H1 (cell line): Measurements from ENCODE around the gene GCM1. TPM values are rescaled to one million over a fixed set of nuclear protein-coding genes. Genes with fewer than 3 reads are reported as not detected.

Experiments
- CTCF ChIA-PET: fragments of 300-600 bp; sonication (Branson Sonifier 250); formaldehyde crosslinking; loops from one replicate; lab custom pipeline; 2021; ENCODE audit not compliant: partially characterized antibody; lab: Charles Lee
- POLR2A ChIA-PET: fragments of 300-600 bp; sonication (Branson Sonifier 250); formaldehyde crosslinking; loops from one replicate; lab custom pipeline; 2021; ENCODE audit warnings: inconsistent platforms; ENCODE audit not compliant: partially characterized antibody; lab: Charles Lee
- DNase-seq, 2 experiments: peaks; one replicate each; pipeline versions ENCODE4 v3.0.0 to v3.0.0-alpha.2; 2010 to 2022; ENCODE audit warnings: low spot score in 2 of 2, low read depth in 1 of 2, mixed read lengths in 1 of 2
- FAIRE-seq: peaks from 2 replicates; lab custom pipeline; 2011; peaks lifted over from hg19 to GRCh38; lab: Jason Lieb, UNC
- H2AFZ ChIP-seq: 2 replicates; pipeline ENCODE4 v1.8.1; 2012; ENCODE audit warnings: low read length, inconsistent platforms
- H2AK5ac ChIP-seq: 2 replicates; pipeline ENCODE4 v1.6.1; 2013; ENCODE audit warnings: low read depth, low read length
- H2BK120ac ChIP-seq: replicated peaks from 2 replicates; pipeline ENCODE3; 2013; ENCODE audit warnings: low read depth, low read length, inconsistent platforms
- H2BK12ac ChIP-seq: 2 replicates; pipeline ENCODE4 v1.6.1; 2013; ENCODE audit warnings: low read depth, low read length
- H2BK15ac ChIP-seq: 2 replicates; pipeline ENCODE4 v1.6.1; 2013; ENCODE audit warnings: low read length
- H2BK20ac ChIP-seq: 2 replicates; pipeline ENCODE4 v1.6.1; 2013; ENCODE audit warnings: low read length
- H2BK5ac ChIP-seq: 2 replicates; pipeline ENCODE4 v1.6.1; 2013; ENCODE audit warnings: low read depth, low read length
- H3K14ac ChIP-seq: 2 replicates; pipeline ENCODE4 v1.6.1; 2013; ENCODE audit warnings: inconsistent platforms; ENCODE audit not compliant: insufficient read length
- H3K18ac ChIP-seq: 2 replicates; pipeline ENCODE4 v1.6.1; 2013; ENCODE audit warnings: low read length; ENCODE audit errors: extremely low read depth
- H3K23ac ChIP-seq: 2 replicates; pipeline ENCODE4 v1.6.1; 2013; ENCODE audit warnings: inconsistent platforms; ENCODE audit not compliant: insufficient read length
- H3K23me2 ChIP-seq: 2 replicates; pipeline ENCODE4 v1.6.1; 2013; ENCODE audit warnings: low read depth, low read length
- H3K27ac ChIP-seq: 2 replicates; pipeline ENCODE4 v1.6.1; 2011; ENCODE audit warnings: low read depth, low read length, inconsistent platforms
- H3K27me3 ChIP-seq, 4 experiments: replicated peaks in 1 of 4; 1 replicate in 1 of 4; 2 replicates in 3 of 4; pipeline versions ENCODE4 v1.6.1 to v1.8.1; 2011 to 2013; ENCODE audit warnings: low read length in 3 of 4, mild to moderate bottlenecking in 3 of 4, inconsistent platforms in 2 of 4, mixed read lengths in 2 of 4, moderate library complexity in 1 of 4; ENCODE audit not compliant: control insufficient read depth in 3 of 4, insufficient read depth in 3 of 4; ENCODE audit errors: extremely low read depth in 1 of 4
- H3K36me3 ChIP-seq, 4 experiments: 2 replicates each; pipeline versions ENCODE4 v1.6.1 to v1.8.1; 2011 to 2013; ENCODE audit warnings: mild to moderate bottlenecking in 4 of 4, low read length in 3 of 4, moderate library complexity in 2 of 4, control low read depth in 1 of 4, inconsistent platforms in 1 of 4; ENCODE audit not compliant: insufficient read depth in 4 of 4, control insufficient read depth in 2 of 4
- H3K4ac ChIP-seq: replicated peaks from 2 replicates; pipeline ENCODE3; 2013; ENCODE audit warnings: low read length, low read depth, mixed read lengths, inconsistent platforms; ENCODE audit not compliant: insufficient read length
- H3K4me1 ChIP-seq, 4 experiments: replicated peaks in 1 of 4; 1 replicate in 1 of 4; 2 replicates in 3 of 4; pipeline versions ENCODE4 v1.6.1 to v1.8.1; 2011 to 2013; ENCODE audit warnings: low read length in 3 of 4, inconsistent platforms in 2 of 4, mixed read lengths in 1 of 4; ENCODE audit not compliant: insufficient read depth in 4 of 4, control insufficient read depth in 3 of 4
- H3K4me2 ChIP-seq, 2 experiments: 2 replicates each; pipeline versions ENCODE4 v1.6.1 to v1.8.1; 2011 to 2013; ENCODE audit warnings: low read depth in 2 of 2, low read length in 2 of 2, control low read depth in 1 of 2, inconsistent platforms in 1 of 2, mild to moderate bottlenecking in 1 of 2; ENCODE audit not compliant: insufficient read depth in 1 of 2
- H3K4me3 ChIP-seq, 4 experiments: fragments of 200-600, 300-600 bp in 1 of 4; sonication (generic), shearing (Covaris generic), sonication (Bioruptor Twin) in 1 of 4; 2 replicates each; pipeline versions ENCODE4 v1.5.1 to v1.8.1; 2011 to 2016; ENCODE audit warnings: low read length in 4 of 4, low read depth in 3 of 4, control low read depth in 2 of 4, inconsistent platforms in 2 of 4, mild to moderate bottlenecking in 2 of 4, mixed read lengths in 1 of 4, moderate library complexity in 1 of 4; ENCODE audit not compliant: insufficient read depth in 2 of 4; ENCODE audit errors: extremely low read depth in 1 of 4
- H3K56ac ChIP-seq: replicated peaks from 2 replicates; pipeline ENCODE3; 2013; ENCODE audit warnings: low read depth, mild to moderate bottlenecking, mixed read lengths, low read length, inconsistent platforms; ENCODE audit not compliant: insufficient read length
- H3K79me1 ChIP-seq: 2 replicates; pipeline ENCODE4 v1.6.1; 2013; ENCODE audit warnings: low read depth, low read length, control low read depth
- H3K79me2 ChIP-seq, 2 experiments: 2 replicates each; pipeline versions ENCODE4 v1.6.1 to v1.8.1; 2012 to 2013; ENCODE audit warnings: low read length in 2 of 2, mild to moderate bottlenecking in 2 of 2, inconsistent platforms in 1 of 2; ENCODE audit not compliant: insufficient read depth in 2 of 2, control insufficient read depth in 1 of 2
- H3K9ac ChIP-seq, 4 experiments: replicated peaks in 1 of 4; 1 replicate in 1 of 4; 2 replicates in 3 of 4; pipeline versions ENCODE4 v1.6.1 to v1.8.1; 2011 to 2013; ENCODE audit warnings: low read depth in 3 of 4, low read length in 3 of 4, control low read depth in 2 of 4, mild to moderate bottlenecking in 2 of 4, moderate library complexity in 2 of 4, inconsistent platforms in 1 of 4; ENCODE audit errors: extremely low read depth in 1 of 4
- H3K9me3 ChIP-seq, 2 experiments: 2 replicates each; pipeline versions ENCODE4 v1.6.1 to v1.8.1; 2012 to 2013; ENCODE audit warnings: mild to moderate bottlenecking in 2 of 2, moderate library complexity in 2 of 2, control low read depth in 1 of 2, inconsistent platforms in 1 of 2, low read depth in 1 of 2, low read length in 1 of 2, mixed read lengths in 1 of 2; ENCODE audit not compliant: insufficient read depth in 2 of 2
- H4K20me1 ChIP-seq, 2 experiments: replicated peaks in 1 of 2; 2 replicates each; pipeline versions ENCODE3 to v1.8.1; 2011 to 2013; ENCODE audit warnings: inconsistent platforms in 2 of 2, low read length in 2 of 2, mild to moderate bottlenecking in 1 of 2; ENCODE audit not compliant: insufficient read depth in 2 of 2, control insufficient read depth in 1 of 2
- H4K5ac ChIP-seq: 2 replicates; pipeline ENCODE4 v1.6.1; 2013; ENCODE audit warnings: low read length, low read depth, mixed read lengths, inconsistent platforms; ENCODE audit not compliant: insufficient read length
- H4K8ac ChIP-seq: 2 replicates; pipeline ENCODE4 v1.8.0; 2013; ENCODE audit warnings: mild to moderate bottlenecking, moderate library complexity, low read length, inconsistent platforms; ENCODE audit not compliant: insufficient read depth; ENCODE audit errors: extremely low read depth
- H4K91ac ChIP-seq: replicated peaks from 2 replicates; pipeline ENCODE3; 2013; ENCODE audit warnings: low read length, mixed read lengths, inconsistent platforms; ENCODE audit not compliant: insufficient read length
- BRCA1 ChIP-seq: IDR thresholded peaks from 2 replicates; pipeline ENCODE4 v1.6.1; 2012; ENCODE audit warnings: low read depth, low read length, improper control_type of control experiment
- CHD2 ChIP-seq: IDR thresholded peaks from 2 replicates; pipeline ENCODE4 v1.6.1; 2012; ENCODE audit warnings: low read length, improper control_type of control experiment
- CTCF ChIP-seq, 3 experiments: IDR thresholded peaks; 1 replicate in 2 of 3; 2 replicates in 1 of 3; pipeline versions ENCODE4 v1.5.1 to v1.6.1; 2011; ENCODE audit warnings: low read length in 3 of 3, mild to moderate bottlenecking in 3 of 3, inconsistent platforms in 2 of 3, low read depth in 1 of 3, moderate library complexity in 1 of 3; ENCODE audit not compliant: insufficient read depth in 1 of 3; ENCODE audit errors: control extremely low read depth in 1 of 3
- KDM4A ChIP-seq: IDR thresholded peaks from one replicate; pipeline ENCODE4 v1.7.1; 2012; ENCODE audit warnings: low read depth, mild to moderate bottlenecking, moderate library complexity, low read length, inconsistent platforms; ENCODE audit not compliant: severe bottlenecking
- RAD21 ChIP-seq, 2 experiments: IDR thresholded peaks in 1 of 2; conservative IDR thresholded peaks in 1 of 2; 2 replicates each; pipeline ENCODE4 v1.6.1; 2011; ENCODE audit warnings: low read depth in 2 of 2, low read length in 2 of 2, improper control_type of control experiment in 1 of 2, inconsistent platforms in 1 of 2, mild to moderate bottlenecking in 1 of 2, moderate library complexity in 1 of 2
- SP2 ChIP-seq: IDR thresholded peaks from 2 replicates; pipeline ENCODE4 v1.6.1; 2012; ENCODE audit warnings: mild to moderate bottlenecking, low read length, inconsistent platforms
- TBP ChIP-seq: IDR thresholded peaks from 2 replicates; pipeline ENCODE4 v1.6.1; 2011; ENCODE audit warnings: low read depth, low read length, improper control_type of control experiment
- WGBS, 2 experiments: shearing (Covaris generic) in 1 of 2; methylation state at CpG; one replicate each; pipeline versions ENCODE4 v1.1.6 to v1.1.7; 2013 to 2015; ENCODE audit warnings: low lambda C conversion rate in 2 of 2, mixed read lengths in 2 of 2, inconsistent platforms in 1 of 2, low coverage in 1 of 2, missing lambda C conversion rate in 1 of 2; ENCODE audit not compliant: insufficient replicate concordance in 2 of 2, insufficient coverage in 1 of 2, insufficient read length in 1 of 2; ENCODE audit errors: extremely low coverage in 1 of 2, missing lambda C conversion rate in 1 of 2; 5-methylcytosine and 5-hydroxymethylcytosine counted together
- polyA plus RNA-seq, 7 experiments: library from polyadenylated mRNA; depleted of rRNA in 3 of 7; stranded (reverse) in 5 of 7; unstranded in 2 of 7; fragments of >200 nt in 5 of 7; fragments of 200-250 nt in 2 of 7; gene quantifications; 1 replicate in 5 of 7; 2 replicates in 1 of 7; 4 replicates in 1 of 7; pipeline versions ENCODE4 v1.2.1 to v1.2.3, GENCODE V29; 2011 to 2013; ENCODE audit warnings: missing spikeins in 2 of 7, mixed read lengths in 2 of 7
- total RNA-seq: library from RNA; stranded (reverse); fragmentation: NEBNext Ultra II Directional; extraction: Animal tissue kit (Norgen Biotek cat#: 25700); gene quantifications from 2 replicates; pipeline ENCODE4 v1.2.1, GENCODE V29; 2021
- TF ChIP-seq, protein P1 (sequence below): IDR thresholded peaks from 2 replicates; pipeline ENCODE4 v1.6.1; 2011; ENCODE audit warnings: low read depth, mild to moderate bottlenecking, low read length; ENCODE audit not compliant: insufficient read depth

GCM1 gene
- total and polyA plus RNA-seq, 2 of the 8 experiments (the other 6 are each of a cell fraction or from before 2014, with no cell fraction given) = not detected

GRCh38 chr6:53171605-53172467, 23.2 kb upstream of the GCM1 start:
- peak overlapping the region; percentile 86 for H2AFZ ChIP-seq
- H3K23me2 ChIP-seq = no peaks in the 10 kb centered on the region
- no peak overlapping the region for H3K4ac ChIP-seq
- H3K4me2 ChIP-seq = no peak overlapping the region
- H3K14ac ChIP-seq = no peak overlapping the region
- H2BK120ac ChIP-seq = no peak overlapping the region
- H4K91ac ChIP-seq = no peak overlapping the region
- DNase-seq = peak; percentile 57 to 98
- H4K8ac ChIP-seq = no peak overlapping the region; the same call in 1 of the 2 replicates
- no peaks in the 10 kb centered on the region for H3K9me3 ChIP-seq
- H2AK5ac ChIP-seq = no peak overlapping the region
- no peaks in the 10 kb centered on the region for H3K4me1 ChIP-seq
- H4K5ac ChIP-seq = no peak overlapping the region
- 61% methylated on average over 20 of the region's 20 CpGs; no CpG with 5 or more reads in 1 of the 2 experiments for WGBS, 2 experiments
- H2BK15ac ChIP-seq = no peak overlapping the region
- H3K18ac ChIP-seq = no peak overlapping the region
- H3K79me2 ChIP-seq = no peaks in the 10 kb centered on the region
- no peaks in the 10 kb centered on the region for H3K79me1 ChIP-seq
- H2BK12ac ChIP-seq = no peak overlapping the region
- CTCF ChIA-PET = interaction anchor here (0.6 to 4.0 kb wide), 101 partner anchors 9 to 1328 kb away, joined by 3 to 54 read pairs (median 4); no protein-coding TSS in a partner anchor
- H3K27ac ChIP-seq = no peak overlapping the region
- no peak overlapping the region for H3K4me3 ChIP-seq
- H3K27me3 ChIP-seq = no peaks in the 10 kb centered on the region
- FAIRE-seq = no peak
- H2BK5ac ChIP-seq = no peak overlapping the region
- no peak overlapping the region for H3K23ac ChIP-seq
- no peak overlapping the region for H2BK20ac ChIP-seq
- no peaks in the 10 kb centered on the region for H4K20me1 ChIP-seq
- H3K36me3 ChIP-seq = no peaks in the 10 kb centered on the region
- POLR2A ChIA-PET = no interaction called here
- H3K56ac ChIP-seq = no peak overlapping the region
- H3K9ac ChIP-seq = no peak overlapping the region
- 0 out of 2 replicates have a peak, but pooled peaks have one; percentile 21 for TF ChIP-seq TBP
- TF ChIP-seq BRCA1 = peak; percentile 26; the same call in 1 of the 2 replicates
- peak; percentile 100 for TF ChIP-seq CTCF (IDR thresholded peaks at IDR 0.05; ENCODE audit: control extremely low read depth in 1 of 3, insufficient read depth in 1 of 3, low read depth in 1 of 3, low read length in 3 of 3)
- TF ChIP-seq CHD2 = peak; percentile 44; the same call in 1 of the 2 replicates
- TF ChIP-seq RAD21 (IDR thresholded peaks at IDR 0.05 in 1 of 2, conservative IDR thresholded peaks at IDR 0.05 in 1 of 2; ENCODE audit: low read depth in 2 of 2, low read length in 2 of 2) = peak; percentile 100
- no peak for TF ChIP-seq KDM4A
- TF ChIP-seq, protein P1, sequence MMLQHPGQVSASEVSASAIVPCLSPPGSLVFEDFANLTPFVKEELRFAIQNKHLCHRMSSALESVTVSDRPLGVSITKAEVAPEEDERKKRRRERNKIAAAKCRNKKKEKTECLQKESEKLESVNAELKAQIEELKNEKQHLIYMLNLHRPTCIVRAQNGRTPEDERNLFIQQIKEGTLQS = peak; percentile 60; the same call in 1 of the 2 replicates
- TF ChIP-seq SP2 = no peak
